GM12878 (cell line): ENCODE results near the gene SLC46A2. TPM values are rescaled to one million over a fixed set of nuclear protein-coding genes. Genes with fewer than 3 reads are reported as not detected.
A peak's percentile ranks its signal among the peaks of the same experiment; 100 is the strongest.

Source experiments
- ATAC-seq: fragments of 200-7000 bp; cut with Tn5 transposase; 3 replicates; pipeline ENCODE4 v1.9.1; 2020; ENCODE audit warnings: mild to moderate bottlenecking, moderate library complexity
- BruUV-seq: library from RNA; stranded (reverse); fragments of 400-500 nt; replicated peaks from 2 replicates; lab custom pipeline; 2021; lab: Mats Ljungman, UMichigan
- CTCF ChIA-PET: fragments of 300-600 bp; sonication (Branson Sonifier 250); formaldehyde crosslinking; extraction: SDS; loops from one replicate; lab custom pipeline; 2021; ENCODE audit warnings: inconsistent platforms; lab: Yijun Ruan, JAX
- POLR2A ChIA-PET: fragments of 350-600 bp; formaldehyde crosslinking; extraction: SDS; loops from one replicate; lab custom pipeline; 2021; ENCODE audit warnings: inconsistent platforms; lab: Charles Lee
- RAD21 ChIA-PET: fragments of 300-600 bp; sonication (Branson Sonifier 250); formaldehyde crosslinking; loops from one replicate; lab custom pipeline; 2023; ENCODE audit warnings: antibody characterized with exemption; ENCODE audit not compliant: unreplicated experiment; lab: Charles Lee
- SMC1A ChIA-PET: fragments of 300-600 bp; sonication (Branson Sonifier 250); formaldehyde crosslinking; loops from one replicate; lab custom pipeline; 2023; ENCODE audit not compliant: unreplicated experiment, uncharacterized antibody; lab: Charles Lee
- DNase-seq: peaks from one replicate; pipeline ENCODE4 v3.0.0-alpha.2; 2011; ENCODE audit warnings: low read depth, low spot score
- FAIRE-seq: peaks from 3 replicates; lab custom pipeline; 2011; peaks lifted over from hg19 to GRCh38; lab: Jason Lieb, UNC
- H2AFZ ChIP-seq: 2 replicates; pipeline ENCODE4 v1.6.0; 2011; ENCODE audit warnings: low read depth, low read length, control low read depth; ENCODE audit not compliant: control insufficient read depth
- H3K27ac ChIP-seq: 2 replicates; pipeline ENCODE4 v1.5.1; 2011; ENCODE audit warnings: control low read depth; ENCODE audit not compliant: control insufficient read depth, insufficient read depth
- H3K27me3 ChIP-seq, 2 experiments: replicated peaks in 1 of 2; 2 replicates each; pipeline versions ENCODE4 v1.6.0 to v1.6.1; 2011; ENCODE audit warnings: low read length in 1 of 2; ENCODE audit not compliant: control insufficient read depth in 2 of 2, insufficient read depth in 2 of 2
- H3K36me3 ChIP-seq, 2 experiments: 2 replicates each; pipeline ENCODE4 v1.5.1; 2011; ENCODE audit warnings: low read length in 1 of 2; ENCODE audit not compliant: control insufficient read depth in 2 of 2, insufficient read depth in 2 of 2
- H3K4me1 ChIP-seq: 2 replicates; pipeline ENCODE4 v1.6.1; 2011; ENCODE audit warnings: mild to moderate bottlenecking, low read length, moderate library complexity, mixed read lengths; ENCODE audit not compliant: control insufficient read depth, insufficient read depth
- H3K4me2 ChIP-seq: 2 replicates; pipeline ENCODE4 v1.6.0; 2011; ENCODE audit warnings: control low read depth; ENCODE audit not compliant: control insufficient read depth, insufficient read depth
- H3K4me3 ChIP-seq: fragments of 200-600 bp; sonication (generic); 2 replicates; pipeline ENCODE4 v1.5.1; 2016
- H3K79me2 ChIP-seq: 2 replicates; pipeline ENCODE4 v1.6.0; 2011; ENCODE audit warnings: low read length; ENCODE audit not compliant: control insufficient read depth, insufficient read depth
- H3K9ac ChIP-seq: 2 replicates; pipeline ENCODE4 v1.8.0; 2011; ENCODE audit warnings: low read length, control low read depth, mixed read lengths; ENCODE audit not compliant: control insufficient read depth, insufficient read depth
- H3K9me3 ChIP-seq: replicated peaks from 3 replicates; pipeline ENCODE4 v1.5.1; 2011; ENCODE audit warnings: mild to moderate bottlenecking, low read length; ENCODE audit not compliant: control insufficient read depth, insufficient read depth
- H4K20me1 ChIP-seq: 2 replicates; pipeline ENCODE4 v1.6.0; 2011; ENCODE audit not compliant: control insufficient read depth, insufficient read depth
- FOXK2 ChIP-seq: fragments of 450-650 bp; IDR thresholded peaks from 2 replicates; pipeline ENCODE4 v1.6.1; 2017; ENCODE audit warnings: mild to moderate bottlenecking, moderate library complexity
- HDGF ChIP-seq: fragments of 450-650 bp; IDR thresholded peaks from 2 replicates; pipeline ENCODE4 v1.6.1; 2016; ENCODE audit warnings: antibody characterized with exemption
- JUND ChIP-seq: IDR thresholded peaks from 2 replicates; pipeline ENCODE4 v1.6.1; 2012; ENCODE audit warnings: low read depth, mild to moderate bottlenecking, low read length, improper control_type of control experiment, moderate library complexity
- MXI1 ChIP-seq: fragments of 150-350 bp; IDR thresholded peaks from 2 replicates; pipeline ENCODE4 v1.6.1; 2011; ENCODE audit warnings: low read depth, mild to moderate bottlenecking, inconsistent platforms, low read length, improper control_type of control experiment
- MYC ChIP-seq: IDR thresholded peaks from 2 replicates; pipeline ENCODE4 v1.6.1; 2011; ENCODE audit warnings: mild to moderate bottlenecking, low read length, moderate library complexity, inconsistent platforms; ENCODE audit not compliant: insufficient read depth, insufficient replicate concordance, insufficient read length, severe bottlenecking
- NR2C2 ChIP-seq: IDR thresholded peaks from 2 replicates; pipeline ENCODE4 v1.6.1; 2011; ENCODE audit warnings: borderline replicate concordance, low read depth; ENCODE audit not compliant: control insufficient read depth, insufficient read length
- POLR2AphosphoS2 ChIP-seq: IDR thresholded peaks from 2 replicates; pipeline ENCODE4 v1.6.1; 2011; ENCODE audit warnings: low read depth, mild to moderate bottlenecking, low read length, improper control_type of control experiment, moderate library complexity
- RUNX3 ChIP-seq: IDR thresholded peaks from 2 replicates; pipeline ENCODE4 v1.6.1; 2012; ENCODE audit warnings: low read length, inconsistent platforms
- SUZ12 ChIP-seq: fragments of 200-600 bp; sonication (generic); IDR thresholded peaks from one replicate; pipeline ENCODE4 v1.6.1; 2018; ENCODE audit warnings: antibody characterized with exemption, mild to moderate bottlenecking; ENCODE audit not compliant: unreplicated experiment
- TARDBP ChIP-seq: IDR thresholded peaks from 2 replicates; pipeline ENCODE4 v1.6.1; 2016; ENCODE audit warnings: borderline replicate concordance
- ZBED1 ChIP-seq: IDR thresholded peaks from 2 replicates; pipeline ENCODE4 v1.6.1; 2016; ENCODE audit warnings: borderline replicate concordance
- ZNF207 ChIP-seq: fragments of 450-650 bp; IDR thresholded peaks from 2 replicates; pipeline ENCODE4 v1.6.1; 2014; ENCODE audit warnings: antibody characterized with exemption, mild to moderate bottlenecking, borderline replicate concordance
- WGBS: methylation state at CpG from one replicate; pipeline ENCODE4 v1.1.6; 2016; ENCODE audit warnings: low lambda C conversion rate; ENCODE audit not compliant: insufficient replicate concordance, insufficient coverage; ENCODE audit errors: missing lambda C conversion rate; 5-methylcytosine and 5-hydroxymethylcytosine counted together
- in situ Hi-C: fragments of 300-500 bp; cut with MboI; formaldehyde crosslinking; loops from 9 replicates; pipeline ENCODE4 v1.14.3; 2018; ENCODE audit warnings: mixed read lengths
- intact Hi-C: fragments of 100-400 bp; cut with micrococcal nuclease; formaldehyde crosslinking; loops from one replicate; pipeline ENCODE4 v1.14.2; 2022; ENCODE audit not compliant: unreplicated experiment
- polyA plus RNA-seq, 11 experiments: library from polyadenylated mRNA; depleted of rRNA in 4 of 11; unstranded in 6 of 11; stranded (reverse) in 5 of 11; fragments of >200 nt; fragmentation: Nextera tagmentation in 4 of 11; fragmentation: Illumina TruSeq in 1 of 11; extraction: Ambion mirVana in 4 of 11; extraction: Trizol in 1 of 11; gene quantifications; 1 replicate in 1 of 11; 2 replicates in 10 of 11; pipeline versions ENCODE4 v1.2.1 to v1.2.3, GENCODE V29; 2011 to 2016; ENCODE audit warnings: inconsistent platforms in 2 of 11, missing spikeins in 2 of 11, low read depth in 1 of 11
- total RNA-seq, 4 experiments: library from RNA; depleted of rRNA in 3 of 4; stranded (reverse); fragments of >200 nt in 3 of 4; fragmentation: Illumina TruSeq in 1 of 4; extraction: Trizol in 1 of 4; gene quantifications; 2 replicates each; pipeline versions ENCODE4 v1.2.1 to v1.2.3, GENCODE V29; 2013 to 2021
- TF ChIP-seq, protein P1 (sequence below): IDR thresholded peaks from 2 replicates; pipeline ENCODE4 v1.6.1; 2012; ENCODE audit warnings: low read length, inconsistent platforms
- TF ChIP-seq, protein P2 (sequence below): IDR thresholded peaks from 2 replicates; pipeline ENCODE4 v1.6.1; 2011; ENCODE audit warnings: low read depth, low read length, improper control_type of control experiment, borderline replicate concordance

The SLC46A2 gene
- total and polyA plus RNA-seq, 10 of the 15 experiments (the other 5 are each of a cell fraction or from before 2014, with no cell fraction given): not detected

DNA sequence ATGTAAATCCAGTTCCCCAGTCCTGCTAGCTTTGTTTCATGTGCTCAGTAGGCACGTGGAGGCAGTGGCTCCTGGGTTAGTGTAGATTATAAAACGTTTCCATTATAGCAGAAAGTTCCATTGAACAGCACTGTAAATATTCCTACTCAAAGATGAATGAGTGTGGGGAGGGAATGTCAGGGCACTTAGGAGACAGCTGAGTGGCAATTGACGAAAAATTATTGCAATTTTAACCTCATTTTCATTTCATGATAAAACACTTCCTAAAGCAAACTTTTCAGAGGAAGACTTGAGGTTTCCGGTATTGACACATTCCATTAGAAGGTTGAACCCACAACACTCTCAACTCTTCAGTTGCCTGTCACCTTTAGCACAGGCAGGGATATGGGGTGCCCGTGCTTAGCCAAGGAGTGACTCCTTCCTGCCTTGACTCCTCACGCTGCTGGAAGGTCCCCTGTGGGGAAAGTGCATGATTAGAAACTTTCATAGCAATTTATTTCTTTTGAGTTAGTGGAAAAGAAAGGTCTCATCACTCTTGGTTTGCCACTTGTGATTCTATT is 41.2 kb downstream of the SLC46A2 start:
- CTCF ChIA-PET: interaction anchor here (2.9 kb wide), 1 partner anchor 53 kb away, joined by 9 read pairs; no protein-coding TSS in a partner anchor
- 36% methylated on average over 6 of the region's 6 CpGs for WGBS
- no TSS peak for BruUV-seq
- RAD21 ChIA-PET: no interaction called here
- POLR2A ChIA-PET: no interaction called here
- Histone ChIP-seq H3K27me3 (no peaks in the 10 kb centered on the region; a peak in 1 of 4 replicates), H3K4me3 (no peak overlapping the region), H3K9ac (no peak overlapping the region), H3K4me2 (no peak overlapping the region), H2AFZ (no peak overlapping the region), H4K20me1 (no peaks in the 10 kb centered on the region), H3K9me3 (no peaks in the 10 kb centered on the region), H3K4me1 (peaks cover 11% of the 10 kb centered on the region), H3K79me2 (no peaks in the 10 kb centered on the region), H3K27ac (no peak overlapping the region), H3K36me3 (no peaks in the 10 kb centered on the region)
- SMC1A ChIA-PET: no interaction called here
- intact Hi-C loops: no loop called here
- FAIRE-seq: no peak
- TF ChIP-seq MYC: no peak
- peak; percentile 31 for TF ChIP-seq RUNX3
- no peak for DNase-seq
- in situ Hi-C loops: no loop called here
- no peak for ATAC-seq

DNA sequence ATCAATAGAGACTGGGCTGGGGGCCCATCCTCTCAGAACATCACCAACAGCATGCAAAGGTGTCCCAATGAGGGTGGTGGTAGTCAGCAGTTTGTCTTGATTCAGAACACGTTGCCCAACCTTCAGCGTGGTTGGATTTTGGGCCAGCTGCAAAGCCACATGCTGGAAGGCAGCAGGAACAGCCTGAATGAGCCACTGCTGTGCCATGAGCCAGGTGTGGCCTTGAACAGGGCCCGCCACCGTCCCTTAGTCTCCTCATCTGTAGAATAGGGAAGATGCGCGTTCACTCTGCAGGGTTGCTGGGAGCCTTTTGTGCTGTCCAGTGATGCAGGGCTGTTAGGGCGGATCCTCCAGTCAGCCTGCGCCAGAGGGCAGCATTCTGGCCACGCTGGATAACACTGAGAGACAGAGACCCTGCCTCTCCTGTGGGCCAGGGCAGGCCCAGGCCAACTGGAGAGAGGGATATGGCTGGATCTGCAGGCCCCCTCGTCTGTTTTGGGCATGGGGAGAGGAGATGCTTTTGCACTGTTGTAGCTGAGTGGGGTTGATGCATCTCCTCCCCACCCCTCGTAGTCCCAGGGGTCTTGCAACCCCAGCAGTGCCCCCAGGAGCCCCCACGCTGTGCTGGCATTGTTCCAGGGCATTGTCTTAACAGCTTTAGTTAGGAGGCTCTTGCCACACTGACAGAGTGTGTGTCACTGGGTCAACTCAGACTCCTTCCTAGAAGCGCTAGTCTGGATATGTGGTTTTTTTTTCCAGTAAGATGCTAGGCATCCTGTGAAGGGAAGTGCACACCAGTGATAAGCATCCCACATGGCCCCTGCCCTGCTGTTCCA is 42.1 kb downstream of the SLC46A2 start:
- Histone ChIP-seq H3K9me3 (no peaks in the 10 kb centered on the region), H3K36me3 (no peaks in the 10 kb centered on the region), H3K9ac (no peak overlapping the region), H3K4me1 (peaks cover 11% of the 10 kb centered on the region), H2AFZ (no peak overlapping the region), H3K27me3 (no peaks in the 10 kb centered on the region; a peak in 1 of 4 replicates), H4K20me1 (no peaks in the 10 kb centered on the region), H3K27ac (no peak overlapping the region), H3K4me3 (no peak overlapping the region), H3K79me2 (no peaks in the 10 kb centered on the region), H3K4me2 (no peak overlapping the region)
- no peak for FAIRE-seq
- ChIA-PET SMC1A (no interaction called here), POLR2A (no interaction called here), RAD21 (no interaction called here), CTCF (interaction anchor here (2.9 kb wide), 1 partner anchor 54 kb away, joined by 9 read pairs; no protein-coding TSS in a partner anchor)
- DNase-seq: no peak
- no peak for ATAC-seq
- 60% methylated on average over 13 of the region's 13 CpGs for WGBS
- in situ Hi-C loops (no loop called here), intact Hi-C loops (no loop called here)
- BruUV-seq: no TSS peak
- TF ChIP-seq FOXK2 (no peak), SUZ12 (no peak), MYC (no peak), HDGF (no peak), ZNF207 (no peak), POLR2AphosphoS2 (no peak), ZBED1 (no peak), TARDBP (no peak), NR2C2 (no peak), MXI1 (no peak), JUND (no peak)
- TF ChIP-seq, protein P1, sequence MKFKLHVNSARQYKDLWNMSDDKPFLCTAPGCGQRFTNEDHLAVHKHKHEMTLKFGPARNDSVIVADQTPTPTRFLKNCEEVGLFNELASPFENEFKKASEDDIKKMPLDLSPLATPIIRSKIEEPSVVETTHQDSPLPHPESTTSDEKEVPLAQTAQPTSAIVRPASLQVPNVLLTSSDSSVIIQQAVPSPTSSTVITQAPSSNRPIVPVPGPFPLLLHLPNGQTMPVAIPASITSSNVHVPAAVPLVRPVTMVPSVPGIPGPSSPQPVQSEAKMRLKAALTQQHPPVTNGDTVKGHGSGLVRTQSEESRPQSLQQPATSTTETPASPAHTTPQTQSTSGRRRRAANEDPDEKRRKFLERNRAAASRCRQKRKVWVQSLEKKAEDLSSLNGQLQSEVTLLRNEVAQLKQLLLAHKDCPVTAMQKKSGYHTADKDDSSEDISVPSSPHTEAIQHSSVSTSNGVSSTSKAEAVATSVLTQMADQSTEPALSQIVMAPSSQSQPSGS: no peak
- TF ChIP-seq, protein P2, sequence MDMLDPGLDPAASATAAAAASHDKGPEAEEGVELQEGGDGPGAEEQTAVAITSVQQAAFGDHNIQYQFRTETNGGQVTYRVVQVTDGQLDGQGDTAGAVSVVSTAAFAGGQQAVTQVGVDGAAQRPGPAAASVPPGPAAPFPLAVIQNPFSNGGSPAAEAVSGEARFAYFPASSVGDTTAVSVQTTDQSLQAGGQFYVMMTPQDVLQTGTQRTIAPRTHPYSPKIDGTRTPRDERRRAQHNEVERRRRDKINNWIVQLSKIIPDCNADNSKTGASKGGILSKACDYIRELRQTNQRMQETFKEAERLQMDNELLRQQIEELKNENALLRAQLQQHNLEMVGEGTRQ: no peak
